ENCODE results near the gene MCCC1.
A peak's percentile ranks its signal among the peaks of the same experiment; 100 is the strongest.
"Not testable (repeated sequence)": the region's sequence is repeated elsewhere in the genome, so short reads cannot be mapped to it uniquely, and the experiment has no call there.

The MCCC1 gene

GRCh38 chr3:183099026-183099837 lies at the start of gene MCCC1:
TSS of gene MCCC1 (minus strand) at chr3:183099496. CDS start at chr3:183099440, 56 bp downstream.
- DNase-seq = peak; percentile 99

- DNase-seq = no peak
Measured at GRCh38 chr3:183148056-183148455, 48.8 kb upstream of the MCCC1 start.

GRCh38 chr3:183144363-183144762 lies 45.1 kb upstream of the MCCC1 start:
- DNase-seq = no peak

GRCh38 chr3:183142199-183142598 lies 42.9 kb upstream of the MCCC1 start:
- no peak for DNase-seq

- DNase-seq = no peak
Measured at GRCh38 chr3:183134844-183135243, 35.5 kb upstream of the MCCC1 start.

GRCh38 chr3:183132409-183132808 lies 33.1 kb upstream of the MCCC1 start:
- no peak for DNase-seq

GRCh38 chr3:183131735-183132134 lies 32.4 kb upstream of the MCCC1 start:
- DNase-seq = no peak

GRCh38 chr3:183131186-183131725 lies 32.0 kb upstream of the MCCC1 start:
- DNase-seq = no peak

- no peak for DNase-seq
Measured at GRCh38 chr3:183129243-183129642, 29.9 kb upstream of the MCCC1 start.

- DNase-seq = no peak
Measured at GRCh38 chr3:183128709-183129108, 29.4 kb upstream of the MCCC1 start.

GRCh38 chr3:183123891-183124290 lies 24.6 kb upstream of the MCCC1 start:
- DNase-seq = no peak

- DNase-seq = peak; percentile 75
Measured at GRCh38 chr3:183122257-183122932, 23.1 kb upstream of the MCCC1 start.

GRCh38 chr3:183120538-183121215 lies 21.4 kb upstream of the MCCC1 start:
- no peak for DNase-seq

GRCh38 chr3:183117056-183117455 lies 17.8 kb upstream of the MCCC1 start:
- DNase-seq = no peak

- peak; percentile 99 for DNase-seq
Measured at GRCh38 chr3:183116025-183116614, 16.8 kb upstream of the MCCC1 start.

GRCh38 chr3:183114384-183115178 lies 15.3 kb upstream of the MCCC1 start:
- peak; percentile 15 for DNase-seq

- DNase-seq = not testable (repeated sequence)
Measured at GRCh38 chr3:183109847-183110246, 10.6 kb upstream of the MCCC1 start.

GRCh38 chr3:183108470-183108869 lies 9.2 kb upstream of the MCCC1 start:
- DNase-seq = no peak

- DNase-seq = no peak
Measured at GRCh38 chr3:183108001-183108449, 8.7 kb upstream of the MCCC1 start.

GRCh38 chr3:183107372-183107771 lies 8.1 kb upstream of the MCCC1 start:
- not testable (repeated sequence) for DNase-seq

- DNase-seq = no peak
Measured at GRCh38 chr3:183106635-183107034, 7.3 kb upstream of the MCCC1 start.

- DNase-seq = not testable (repeated sequence)
Measured at GRCh38 chr3:183103950-183104349, 4.7 kb upstream of the MCCC1 start.
